ENCODE data around the gene TAS2R8. TPM values are rescaled to one million over a fixed set of nuclear protein-coding genes. Genes with fewer than 3 reads are reported as not detected.

TAS2R8 gene
- 0.08 TPM in 1 of 2 replicates, not detected in the other for total RNA-seq

GRCh38 chr12:10807186-10807585, at the start of gene TAS2R8:
Gene TAS2R8, minus strand, starts transcription at chr12:10807286. Its CDS starts 306 bp downstream, at chr12:10806980.

GRCh38 chr12:10849425-10849878, 42.4 kb upstream of the TAS2R8 start, which contains the start of gene PRR4:
Gene PRR4, minus strand, starts transcription at chr12:10849475. Its CDS starts 38 bp downstream, at chr12:10849437.

GRCh38 chr12:10826258-10826657, 19.2 kb upstream of the TAS2R8 start, which contains the start of gene TAS2R10:
Gene TAS2R10, minus strand, starts transcription at chr12:10826358. Its CDS starts 89 bp downstream, at chr12:10826269.

GRCh38 chr12:10810068-10810467, 3.0 kb upstream of the TAS2R8 start, which contains the start of gene TAS2R9:
Gene TAS2R9, minus strand, starts transcription at chr12:10810168. Its CDS starts 93 bp downstream, at chr12:10810075.

GRCh38 chr12:10802587-10802986, 4.5 kb downstream of the TAS2R8 start, which contains the start of gene TAS2R7:
Gene TAS2R7, minus strand, starts transcription at chr12:10802627. Its CDS starts 57 bp downstream, at chr12:10802570.

Other genes with a start within 250 kb of the TAS2R8 start
- gene MAGOHB, start 193.7 kb downstream of the TAS2R8 start, total RNA-seq, result 31.0 and 44.9 TPM in 2 replicates
- gene STYK1, start 133.2 kb downstream of the TAS2R8 start, total RNA-seq, result 2.3 TPM in 1 of 2 replicates, not detected in the other
- gene YBX3, start 84.0 kb downstream of the TAS2R8 start, total RNA-seq, result 170 and 176 TPM in 2 replicates
- not detected in 2 replicates for gene TAS2R7, start 4.7 kb downstream of the TAS2R8 start, total RNA-seq
- not detected in 2 replicates for gene TAS2R9, start 2.9 kb upstream of the TAS2R8 start, total RNA-seq
- gene TAS2R10, start 19.1 kb upstream of the TAS2R8 start, total RNA-seq, result 0.40 TPM in 1 of 2 replicates, not detected in the other
- 0.64 and 1.3 TPM in 2 replicates for gene PRR4, start 42.2 kb upstream of the TAS2R8 start, total RNA-seq
- 2.7 and 4.9 TPM in 2 replicates for gene PRH1, start 77.0 kb upstream of the TAS2R8 start, total RNA-seq
- gene TAS2R13, start 102.3 kb upstream of the TAS2R8 start, total RNA-seq, result under 0.01 and 2.8 TPM in 2 replicates
- gene PRH2, start 122.0 kb upstream of the TAS2R8 start, total RNA-seq, result 0.13 and 0.48 TPM in 2 replicates
- gene TAS2R14, start 132.0 kb upstream of the TAS2R8 start, total RNA-seq, result 0.56 and 1.9 TPM in 2 replicates
- 0.13 and 0.16 TPM in 2 replicates for gene TAS2R50, start 179.6 kb upstream of the TAS2R8 start, total RNA-seq
- gene TAS2R20, start 191.0 kb upstream of the TAS2R8 start, total RNA-seq, result 0.64 and 0.65 TPM in 2 replicates
- gene TAS2R19, start 215.3 kb upstream of the TAS2R8 start, total RNA-seq, result 0.40 TPM in 1 of 2 replicates, not detected in the other
- 0.39 and 6.8 TPM in 2 replicates for gene TAS2R31, start 224.1 kb upstream of the TAS2R8 start, total RNA-seq

Measured in epithelial cell of alveolus of lung (primary cell).